A549 (cell line): ENCODE measurements around the gene ANKS1B.

ENCODE experiments used
- ESRRA ChIP-seq: fragments of 150-350 bp; IDR thresholded peaks from 2 replicates; pipeline ENCODE4 v1.6.1; 2014; ENCODE audit warnings: mild to moderate bottlenecking, low read length, borderline replicate concordance
- MAZ ChIP-seq: fragments of 150-350 bp; IDR thresholded peaks from 2 replicates; pipeline ENCODE4 v1.6.1; 2014; ENCODE audit warnings: antibody characterized with exemption, low read depth, low read length, borderline replicate concordance
- RAD21 ChIP-seq, 2 experiments: fragments of >200 bp in 1 of 2; sonication (Bioruptor Twin) in 1 of 2; formaldehyde crosslinking in 1 of 2; IDR thresholded peaks in 1 of 2; conservative IDR thresholded peaks in 1 of 2; 2 replicates in 1 of 2; 3 replicates in 1 of 2; pipeline ENCODE4 v1.6.1; 2012 to 2018; ENCODE audit warnings: inconsistent platforms in 1 of 2
- RFX5 ChIP-seq: fragments of 450-650 bp; IDR thresholded peaks from 2 replicates; pipeline ENCODE4 v1.7.1; 2014; ENCODE audit warnings: antibody characterized with exemption, mild to moderate bottlenecking, moderate library complexity
- USF2 ChIP-seq: fragments of 450-650 bp; IDR thresholded peaks from 2 replicates; pipeline ENCODE4 v1.6.1; 2014; ENCODE audit warnings: antibody characterized with exemption
- TF ChIP-seq, protein P1 (sequence below): fragments of >200 bp; sonication (Bioruptor Twin); formaldehyde crosslinking; IDR thresholded peaks from 3 replicates; pipeline ENCODE4 v1.5.1; 2016

DNA sequence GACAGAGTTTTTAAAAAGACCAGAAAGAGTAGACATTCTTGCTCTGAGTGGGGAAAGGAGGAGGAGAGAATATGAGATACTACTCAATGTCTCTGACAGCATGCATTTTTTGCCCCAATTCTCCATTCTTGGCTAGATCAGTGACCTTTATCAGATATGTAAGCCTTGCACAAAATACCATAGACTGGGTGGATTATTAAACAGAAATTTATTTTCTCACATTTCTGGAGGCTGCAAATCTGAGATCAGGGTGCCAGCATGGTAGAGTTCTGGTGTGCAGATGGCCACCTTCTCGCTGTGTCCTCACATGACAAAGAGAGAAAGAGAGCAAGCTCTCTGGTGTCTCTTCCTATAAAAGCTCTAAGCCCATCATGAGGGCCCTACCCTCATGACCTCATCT lies 38.6 kb downstream of the ANKS1B start:
- TF ChIP-seq MAZ (no peak), ESRRA (no peak), RAD21 (conservative IDR thresholded peaks at IDR 0.05 in 1 of 2, IDR thresholded peaks at IDR 0.05 in 1 of 2) (no peak), USF2 (no peak), RFX5 (no peak)
- TF ChIP-seq, protein P1, sequence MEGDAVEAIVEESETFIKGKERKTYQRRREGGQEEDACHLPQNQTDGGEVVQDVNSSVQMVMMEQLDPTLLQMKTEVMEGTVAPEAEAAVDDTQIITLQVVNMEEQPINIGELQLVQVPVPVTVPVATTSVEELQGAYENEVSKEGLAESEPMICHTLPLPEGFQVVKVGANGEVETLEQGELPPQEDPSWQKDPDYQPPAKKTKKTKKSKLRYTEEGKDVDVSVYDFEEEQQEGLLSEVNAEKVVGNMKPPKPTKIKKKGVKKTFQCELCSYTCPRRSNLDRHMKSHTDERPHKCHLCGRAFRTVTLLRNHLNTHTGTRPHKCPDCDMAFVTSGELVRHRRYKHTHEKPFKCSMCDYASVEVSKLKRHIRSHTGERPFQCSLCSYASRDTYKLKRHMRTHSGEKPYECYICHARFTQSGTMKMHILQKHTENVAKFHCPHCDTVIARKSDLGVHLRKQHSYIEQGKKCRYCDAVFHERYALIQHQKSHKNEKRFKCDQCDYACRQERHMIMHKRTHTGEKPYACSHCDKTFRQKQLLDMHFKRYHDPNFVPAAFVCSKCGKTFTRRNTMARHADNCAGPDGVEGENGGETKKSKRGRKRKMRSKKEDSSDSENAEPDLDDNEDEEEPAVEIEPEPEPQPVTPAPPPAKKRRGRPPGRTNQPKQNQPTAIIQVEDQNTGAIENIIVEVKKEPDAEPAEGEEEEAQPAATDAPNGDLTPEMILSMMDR = no peak
